ENCODE measurements around the gene PCED1B.
A peak's percentile ranks its signal among the peaks of the same experiment; 100 is the strongest.

Gene PCED1B

GRCh38 chr12:47212701-47213039 lies 133.2 kb downstream of the PCED1B start:
- no peak for DNase-seq

GRCh38 chr12:47213396-47213795 lies 134.0 kb downstream of the PCED1B start:
- no peak for DNase-seq

- DNase-seq, result no peak
Observed at GRCh38 chr12:47214001-47214619, 134.7 kb downstream of the PCED1B start.

- no peak for DNase-seq
Observed at GRCh38 chr12:47214771-47215170, 135.3 kb downstream of the PCED1B start.

- DNase-seq, result peak; percentile 82
Observed at GRCh38 chr12:47216150-47216677, 136.8 kb downstream of the PCED1B start.

- DNase-seq, result peak; percentile 40
Observed at GRCh38 chr12:47217595-47217869, 138.1 kb downstream of the PCED1B start.

- DNase-seq, result peak; percentile 55
Observed at GRCh38 chr12:47218191-47218654, 138.8 kb downstream of the PCED1B start.

- no peak for DNase-seq
Observed at GRCh38 chr12:47219243-47219642, 139.8 kb downstream of the PCED1B start.

- no peak for DNase-seq
Observed at GRCh38 chr12:47221256-47222023, 142.0 kb downstream of the PCED1B start.

- no peak for DNase-seq
Observed at GRCh38 chr12:47222520-47223030, 143.2 kb downstream of the PCED1B start.

- DNase-seq, result no peak
Observed at GRCh38 chr12:47223031-47223847, 143.8 kb downstream of the PCED1B start.

- no peak for DNase-seq
Observed at GRCh38 chr12:47223848-47224213, 144.4 kb downstream of the PCED1B start.

- no peak for DNase-seq
Observed at GRCh38 chr12:47224563-47225133, 145.2 kb downstream of the PCED1B start.

- no peak for DNase-seq
Observed at GRCh38 chr12:47225356-47225755, 145.9 kb downstream of the PCED1B start.

- no peak for DNase-seq
Observed at GRCh38 chr12:47226199-47226598, 146.8 kb downstream of the PCED1B start.

- no peak for DNase-seq
Observed at GRCh38 chr12:47228802-47229201, 149.4 kb downstream of the PCED1B start.

GRCh38 chr12:47231456-47231855 lies 152.0 kb downstream of the PCED1B start:
- no peak for DNase-seq

- no peak for DNase-seq
Observed at GRCh38 chr12:47234576-47235141, 155.2 kb downstream of the PCED1B start.

- DNase-seq, result no peak
Observed at GRCh38 chr12:47235258-47236040, 156.0 kb downstream of the PCED1B start.

GRCh38 chr12:47236109-47236714 lies 156.8 kb downstream of the PCED1B start:
- DNase-seq, result no peak

- no peak for DNase-seq
Observed at GRCh38 chr12:47237751-47238211, 158.4 kb downstream of the PCED1B start.

Data from CD4-positive, alpha-beta T cell treated with Interleukin-12 subunit alpha and Interleukin-12 subunit beta, for 1 hour (primary cell).